HG02870 (cell line): ENCODE data around the gene SLC6A20.

Experiments
- ATAC-seq: cut with Tn5 transposase; IDR thresholded peaks from one replicate; pipeline ENCODE4 v1.9.1; 2021; ENCODE audit warnings: mild to moderate bottlenecking, moderate library complexity; ENCODE audit not compliant: unreplicated experiment

The SLC6A20 gene

GRCh38 chr3:45779746-45780735 lies 16.3 kb downstream of the SLC6A20 start:
- no peak for ATAC-seq

DNA sequence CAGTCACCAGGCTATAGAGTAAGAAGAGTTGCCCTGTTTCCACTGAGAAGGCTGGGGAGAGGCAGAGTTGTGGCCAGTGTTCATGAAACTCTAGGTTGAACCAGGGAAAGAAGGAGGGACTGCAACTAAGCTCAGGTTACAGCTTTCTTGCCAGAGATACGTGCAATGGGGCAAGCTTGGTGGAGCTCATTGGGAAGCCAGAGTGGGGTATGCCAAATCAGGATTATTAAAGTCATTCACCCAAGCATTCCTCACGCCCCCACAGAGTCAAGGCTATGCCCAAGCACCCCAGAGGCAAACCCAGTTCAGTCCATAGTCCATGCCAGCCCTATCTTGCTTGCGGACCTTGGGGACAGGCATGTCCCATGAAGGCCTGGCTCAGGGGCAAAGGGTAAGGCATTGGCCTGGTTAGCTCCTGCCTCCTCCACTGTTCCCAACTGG lies 17.6 kb downstream of the SLC6A20 start:
- no peak for ATAC-seq

DNA sequence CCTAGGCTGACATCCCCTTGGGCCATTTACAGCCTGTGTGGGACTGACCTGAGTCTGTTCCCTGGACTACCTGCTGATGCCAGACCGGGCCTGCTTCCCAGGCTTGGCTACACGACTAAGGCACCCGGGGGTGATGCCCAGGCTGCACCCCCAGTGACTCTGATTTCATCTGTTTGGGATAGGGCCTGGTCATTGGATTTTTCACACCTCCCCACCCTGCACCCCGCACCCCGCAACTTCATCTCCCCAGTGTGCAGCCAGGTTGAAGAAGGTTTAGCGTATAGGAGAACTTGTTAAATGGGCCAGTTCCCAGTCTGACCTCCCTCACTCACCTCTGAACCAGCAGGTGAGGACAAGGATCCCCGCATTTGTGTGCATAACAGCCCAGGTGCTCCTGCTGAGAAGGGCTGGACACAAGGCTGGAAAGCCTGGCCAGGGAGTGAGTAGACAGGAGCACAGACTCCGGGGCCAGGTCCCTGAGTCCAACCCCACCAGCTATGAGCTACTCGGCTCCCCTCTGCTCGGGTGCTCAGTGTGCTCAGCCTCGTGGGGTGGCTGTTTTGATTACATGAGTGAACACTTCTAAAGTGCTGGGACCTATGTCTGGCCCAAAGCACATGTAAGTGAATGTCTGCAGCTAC lies 18.5 kb downstream of the SLC6A20 start:
- ATAC-seq = no peak

DNA sequence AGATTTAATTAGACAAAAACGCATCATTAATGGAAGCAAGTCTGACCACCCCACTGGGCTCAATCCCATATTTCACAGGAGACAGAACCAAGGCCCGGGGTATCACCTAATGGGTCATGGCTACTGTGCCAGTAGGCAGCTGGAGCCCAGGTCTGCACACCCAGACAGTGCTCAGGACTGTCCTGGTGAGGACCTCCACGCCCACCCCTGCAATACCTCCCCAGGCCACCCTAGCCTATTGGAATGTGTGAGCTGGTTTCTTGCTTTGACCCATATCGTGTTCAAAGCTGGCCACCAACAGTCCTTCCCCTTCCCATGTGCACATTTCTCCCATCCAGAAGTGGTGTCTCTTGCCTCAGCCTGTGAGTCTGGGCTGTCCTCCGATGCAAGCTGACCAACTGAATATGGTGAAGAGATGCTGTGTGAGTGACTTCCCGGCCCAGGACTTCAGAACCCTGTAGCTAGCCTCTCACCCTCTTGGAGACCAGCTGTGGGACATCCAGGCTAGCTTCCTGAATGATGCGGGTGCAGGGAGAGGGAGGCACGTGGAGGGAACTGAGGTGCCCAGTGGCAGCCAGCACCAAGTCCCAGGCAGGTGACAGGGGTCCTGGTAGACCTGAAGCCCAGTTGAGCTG lies 19.1 kb downstream of the SLC6A20 start:
- ATAC-seq = no peak

GRCh38 chr3:45776611-45777010 lies 19.7 kb downstream of the SLC6A20 start:
- no peak for ATAC-seq

GRCh38 chr3:45776301-45776595 lies 20.1 kb downstream of the SLC6A20 start:
- no peak for ATAC-seq

GRCh38 chr3:45775571-45776300 lies 20.6 kb downstream of the SLC6A20 start:
- no peak for ATAC-seq

GRCh38 chr3:45774581-45775521 lies 21.5 kb downstream of the SLC6A20 start:
- ATAC-seq = no peak

- no peak for ATAC-seq
These were observed 22.5 kb downstream of the SLC6A20 start for GRCh38 chr3:45773714-45774449.

- no peak for ATAC-seq
These were observed 23.3 kb downstream of the SLC6A20 start for GRCh38 chr3:45773072-45773471.

DNA sequence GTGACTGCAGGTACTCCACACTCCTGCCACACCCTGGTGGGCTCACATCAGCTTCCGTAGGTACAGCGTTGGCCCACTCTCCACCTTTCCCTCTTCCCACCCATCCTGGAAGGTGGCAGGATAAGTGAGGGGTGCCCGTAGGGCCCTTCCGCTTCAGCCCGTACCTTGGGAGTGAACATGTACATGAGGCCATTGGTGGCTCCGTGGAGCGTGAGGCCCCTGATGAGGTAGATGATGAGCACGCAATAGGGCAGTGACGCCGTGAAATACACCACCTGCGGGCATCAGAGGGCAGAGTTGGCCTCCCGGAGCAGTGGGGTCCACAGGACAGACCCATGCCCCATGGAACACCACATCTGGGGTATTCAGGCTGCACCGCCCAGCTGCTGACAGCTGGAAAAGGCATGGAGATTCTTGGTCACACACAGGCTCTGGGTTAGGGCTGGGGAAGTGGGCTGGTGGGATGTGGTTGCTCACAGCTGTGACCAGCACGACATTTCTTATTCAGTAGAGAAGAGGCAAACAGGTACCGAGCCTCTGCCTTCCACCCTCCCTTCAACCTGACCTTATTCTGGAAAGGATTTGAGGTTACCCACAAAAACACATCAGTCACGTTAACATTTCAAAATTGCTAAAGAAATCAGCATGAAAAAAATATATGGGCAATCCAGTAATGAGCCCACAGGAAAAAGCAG lies 23.8 kb downstream of the SLC6A20 start:
- no peak for ATAC-seq

GRCh38 chr3:45771831-45772230 lies 24.5 kb downstream of the SLC6A20 start:
- ATAC-seq = no peak

DNA sequence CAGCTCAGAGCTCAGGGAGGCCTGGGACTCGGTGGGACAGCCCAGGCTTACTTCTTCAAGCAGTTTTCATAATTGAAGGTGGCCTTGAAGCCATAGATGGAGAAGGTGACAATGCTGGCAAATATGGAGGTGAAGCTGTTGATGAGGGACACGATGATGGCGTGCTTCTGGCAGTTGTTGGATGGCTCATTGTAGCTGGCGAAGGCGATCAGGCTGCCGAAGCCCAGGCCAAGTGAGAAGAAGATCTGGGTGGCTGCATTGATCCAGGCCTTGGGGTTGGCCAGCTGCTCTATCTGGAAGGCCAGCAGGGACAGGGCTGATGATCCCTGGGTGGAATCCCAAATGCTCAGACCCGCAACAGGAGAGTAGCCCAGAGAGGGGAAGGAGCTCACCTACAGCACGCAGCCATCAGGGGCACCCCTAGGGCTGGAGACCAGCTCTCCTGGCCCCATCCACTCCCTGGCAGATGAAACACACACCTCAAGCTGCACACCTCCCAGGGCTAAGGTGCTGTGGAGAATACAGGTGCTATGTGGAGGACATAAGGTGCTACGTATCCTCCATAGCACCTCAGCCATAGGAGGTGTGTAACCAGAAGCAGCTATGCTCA lies 25.1 kb downstream of the SLC6A20 start:
- no peak for ATAC-seq

DNA sequence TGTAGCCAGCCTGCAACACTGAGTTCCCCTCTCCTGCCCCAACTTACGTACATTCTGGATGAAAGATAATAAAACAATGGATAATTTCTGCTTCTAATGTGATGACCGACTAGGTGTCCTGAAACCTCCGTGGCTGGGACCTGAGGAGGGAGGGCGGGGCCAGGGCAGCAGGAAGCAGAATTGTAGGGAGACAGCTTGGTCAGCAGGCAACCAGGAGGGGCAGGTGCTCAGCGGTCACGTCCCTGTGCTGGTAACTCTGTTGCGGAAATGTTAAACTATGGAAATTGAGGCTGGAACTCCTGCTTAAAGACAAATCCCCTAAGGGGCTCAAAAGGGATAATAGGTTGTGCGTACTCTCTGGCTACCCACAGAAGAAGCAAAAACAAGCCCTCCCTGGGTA lies 30.4 kb downstream of the SLC6A20 start:
- ATAC-seq = no peak

DNA sequence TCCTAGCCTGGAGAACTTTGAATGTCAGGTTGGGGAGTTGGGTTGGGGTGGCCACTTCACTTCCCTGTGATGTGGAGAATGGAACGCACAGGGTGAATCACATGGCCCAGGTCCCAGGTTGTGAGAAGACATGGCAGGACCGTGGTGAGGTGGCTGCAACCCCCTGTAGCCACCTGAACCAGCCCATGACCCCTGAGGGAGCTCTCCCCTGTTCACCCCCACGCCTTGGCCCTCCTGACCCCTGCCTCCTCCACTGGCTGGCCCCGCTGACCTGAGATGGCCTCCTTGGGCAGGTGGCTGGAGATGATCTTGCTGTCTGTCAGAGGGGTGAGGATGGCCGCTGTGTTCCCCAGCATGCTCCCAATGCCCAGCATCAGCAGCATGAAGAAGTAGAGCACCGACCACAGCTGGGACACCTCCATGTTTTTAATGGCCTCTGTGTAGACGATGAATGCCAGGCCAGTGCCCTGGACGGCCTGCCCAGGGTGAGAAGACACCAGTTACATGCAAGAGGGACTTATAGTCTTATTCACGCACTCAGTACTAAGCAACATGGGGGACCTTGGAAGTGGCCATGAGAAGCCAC lies 31.0 kb downstream of the SLC6A20 start:
- no peak for ATAC-seq

DNA sequence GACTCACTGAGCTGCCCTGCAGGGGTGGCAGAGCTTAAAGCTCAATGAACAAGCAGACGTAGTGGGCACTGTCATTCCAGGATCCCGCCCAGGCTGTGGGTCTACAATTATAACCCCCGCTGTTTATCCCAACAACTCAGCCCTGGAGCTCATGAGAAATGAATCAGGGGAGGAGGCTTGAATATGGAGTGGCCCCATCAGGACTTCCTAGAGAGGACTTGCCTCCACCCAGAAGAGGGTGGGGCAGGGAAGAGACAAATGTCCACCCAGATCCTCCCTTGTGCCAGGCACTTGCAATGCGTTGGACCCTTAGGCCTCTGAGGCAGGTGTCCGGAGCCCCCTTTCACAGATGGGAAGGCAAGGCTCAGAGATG lies 33.0 kb downstream of the SLC6A20 start:
- no peak for ATAC-seq

- no peak for ATAC-seq
These were observed 33.6 kb downstream of the SLC6A20 start for GRCh38 chr3:45762647-45763302.

- ATAC-seq = no peak
These were observed 34.5 kb downstream of the SLC6A20 start for GRCh38 chr3:45761831-45762230.
